ENCODE data around the gene MTMR2. TPM values are rescaled to one million over a fixed set of nuclear protein-coding genes. Genes with fewer than 3 reads are reported as not detected.

The MTMR2 gene
- 10 to 100 TPM; 24.3 to 32.0 TPM for total RNA-seq

GRCh38 chr11:95923728-95924413 is at the start of gene MTMR2:
Gene MTMR2 (minus strand): TSS chr11:95924107. CDS start chr11:95923954, 153 bp downstream.
- peaks cover 11% of the 10 kb centered on the region for H3K36me3 Mint-ChIP-seq
- CTCF ChIA-PET: interaction anchor here (1.8 kb wide), 1 partner anchor 419 kb away, joined by 4 read pairs; the partner anchor contains the start of gene MAML2

GRCh38 chr11:95972060-95972459 is 48.2 kb upstream of the MTMR2 start:
- ATAC-seq (no peak), DNase-seq (no peak)
- Mint-ChIP-seq H3K4me3 (no peak overlapping the region), H3K9me3 (ENCODE audit: low read depth) (no peaks in the 10 kb centered on the region), H3K4me1 (no peaks in the 10 kb centered on the region), H3K27ac (no peak overlapping the region), H3K27me3 (no peaks in the 10 kb centered on the region), H3K36me3 (peaks cover 2% of the 10 kb centered on the region)
- CTCF ChIA-PET: no interaction called here

More at GRCh38 chr11:95923728-95924413, at the start of gene MTMR2:
- DNase-seq: peak; percentile 76
- Mint-ChIP-seq H3K27me3 (peaks cover 4% of the 10 kb centered on the region), H3K4me3 (peak within 1 kb of the TSS; percentile 100), H3K27ac (peak within 1 kb of the TSS; percentile 97), H3K4me1 (peaks cover 29% of the 10 kb centered on the region), H3K9me3 (ENCODE audit: low read depth) (no peaks in the 10 kb centered on the region)
- peak; percentile 99 for ATAC-seq

- no peak for ATAC-seq
- Mint-ChIP-seq H3K36me3 (no peaks in the 10 kb centered on the region), H3K27ac (no peak overlapping the region)
Measured at GRCh38 chr11:95968585-95968984, 44.7 kb upstream of the MTMR2 start.

GRCh38 chr11:95964281-95964680 is 40.4 kb upstream of the MTMR2 start:
- Mint-ChIP-seq H3K27me3 (no peaks in the 10 kb centered on the region), H3K4me1 (no peaks in the 10 kb centered on the region), H3K27ac (no peak overlapping the region), H3K36me3 (no peaks in the 10 kb centered on the region), H3K4me3 (no peak overlapping the region), H3K9me3 (ENCODE audit: low read depth) (no peaks in the 10 kb centered on the region)
- CTCF ChIA-PET: no interaction called here
- DNase-seq (no peak), ATAC-seq (no peak)

More at GRCh38 chr11:95968585-95968984, 44.7 kb upstream of the MTMR2 start:
- Mint-ChIP-seq H3K9me3 (ENCODE audit: low read depth) (no peaks in the 10 kb centered on the region), H3K4me3 (no peak overlapping the region), H3K27me3 (no peaks in the 10 kb centered on the region), H3K4me1 (no peaks in the 10 kb centered on the region)
- CTCF ChIA-PET: interaction anchor here (1.2 kb wide), 1 partner anchor 33 kb away, joined by 3 read pairs; no protein-coding TSS in a partner anchor
- DNase-seq: no peak

GRCh38 chr11:95961758-95962157 is 37.9 kb upstream of the MTMR2 start:
- Mint-ChIP-seq H3K9me3 (ENCODE audit: low read depth) (no peaks in the 10 kb centered on the region), H3K27ac (no peak overlapping the region), H3K4me1 (no peaks in the 10 kb centered on the region), H3K4me3 (no peak overlapping the region), H3K36me3 (no peaks in the 10 kb centered on the region), H3K27me3 (no peaks in the 10 kb centered on the region)
- CTCF ChIA-PET: no interaction called here
- ATAC-seq (no peak), DNase-seq (no peak)

- no peak for DNase-seq
- CTCF ChIA-PET: interaction anchor here (1.0 kb wide), 1 partner anchor 32 kb away, joined by 3 read pairs; no protein-coding TSS in a partner anchor
- H3K4me3 Mint-ChIP-seq: no peak overlapping the region
- H3K27ac Mint-ChIP-seq: no peak overlapping the region
- peaks cover 9% of the 10 kb centered on the region for H3K36me3 Mint-ChIP-seq
- no peaks in the 10 kb centered on the region for H3K27me3 Mint-ChIP-seq
- peaks cover 9% of the 10 kb centered on the region for H3K9me3 Mint-ChIP-seq (ENCODE audit: low read depth)
- H3K4me1 Mint-ChIP-seq: no peaks in the 10 kb centered on the region
- no peak for ATAC-seq
Measured at GRCh38 chr11:95950905-95951304, 27.0 kb upstream of the MTMR2 start.

- DNase-seq: no peak
- Mint-ChIP-seq H3K4me3 (no peak overlapping the region), H3K4me1 (no peaks in the 10 kb centered on the region), H3K27me3 (no peaks in the 10 kb centered on the region), H3K9me3 (ENCODE audit: low read depth) (peaks cover 20% of the 10 kb centered on the region), H3K36me3 (peaks cover 25% of the 10 kb centered on the region), H3K27ac (no peak overlapping the region)
- ATAC-seq: no peak
- CTCF ChIA-PET: no interaction called here
Measured at GRCh38 chr11:95948637-95949036, 24.7 kb upstream of the MTMR2 start.

- peaks cover 23% of the 10 kb centered on the region for H3K9me3 Mint-ChIP-seq (ENCODE audit: low read depth)
- H3K27ac Mint-ChIP-seq: no peak overlapping the region
- H3K27me3 Mint-ChIP-seq: no peaks in the 10 kb centered on the region
- no peaks in the 10 kb centered on the region for H3K4me1 Mint-ChIP-seq
- DNase-seq: no peak
- CTCF ChIA-PET: no interaction called here
- H3K4me3 Mint-ChIP-seq: no peak overlapping the region
- ATAC-seq: no peak
- H3K36me3 Mint-ChIP-seq: peaks cover 25% of the 10 kb centered on the region
Measured at GRCh38 chr11:95944623-95945022, 20.7 kb upstream of the MTMR2 start.

GRCh38 chr11:95943546-95943945 is 19.6 kb upstream of the MTMR2 start:
- ATAC-seq: no peak
- no peak for DNase-seq
- H3K27me3 Mint-ChIP-seq: no peaks in the 10 kb centered on the region
- H3K4me3 Mint-ChIP-seq: no peak overlapping the region
- CTCF ChIA-PET: no interaction called here
- no peak overlapping the region for H3K27ac Mint-ChIP-seq
- H3K9me3 Mint-ChIP-seq (ENCODE audit: low read depth): peaks cover 19% of the 10 kb centered on the region
- peaks cover 21% of the 10 kb centered on the region for H3K36me3 Mint-ChIP-seq
- H3K4me1 Mint-ChIP-seq: no peaks in the 10 kb centered on the region

- no peaks in the 10 kb centered on the region for H3K27me3 Mint-ChIP-seq
- no peak overlapping the region for H3K4me3 Mint-ChIP-seq
- DNase-seq (no peak), ATAC-seq (no peak)
- H3K27ac Mint-ChIP-seq: no peak overlapping the region
- H3K4me1 Mint-ChIP-seq: no peaks in the 10 kb centered on the region
- CTCF ChIA-PET: no interaction called here
- peaks cover 7% of the 10 kb centered on the region for H3K9me3 Mint-ChIP-seq (ENCODE audit: low read depth)
- peaks cover 3% of the 10 kb centered on the region for H3K36me3 Mint-ChIP-seq
Measured at GRCh38 chr11:95939091-95939490, 15.2 kb upstream of the MTMR2 start.

- H3K9me3 Mint-ChIP-seq (ENCODE audit: low read depth): peaks cover 3% of the 10 kb centered on the region
- no peak overlapping the region for H3K27ac Mint-ChIP-seq
- H3K36me3 Mint-ChIP-seq: no peaks in the 10 kb centered on the region
- DNase-seq: no peak
- no peaks in the 10 kb centered on the region for H3K4me1 Mint-ChIP-seq
- CTCF ChIA-PET: interaction anchor here (1.2 kb wide), 1 partner anchor 457 kb away, joined by 3 read pairs; no protein-coding TSS in a partner anchor
- ATAC-seq: no peak
- H3K27me3 Mint-ChIP-seq: peaks cover 3% of the 10 kb centered on the region
- no peak overlapping the region for H3K4me3 Mint-ChIP-seq
Measured at GRCh38 chr11:95937358-95937757, 13.5 kb upstream of the MTMR2 start.

- Mint-ChIP-seq H3K36me3 (peaks cover 9% of the 10 kb centered on the region), H3K27ac (no peak overlapping the region), H3K9me3 (ENCODE audit: low read depth) (peaks cover 12% of the 10 kb centered on the region), H3K4me3 (no peak overlapping the region), H3K4me1 (no peaks in the 10 kb centered on the region), H3K27me3 (peaks cover 7% of the 10 kb centered on the region)
- no peak for DNase-seq
- ATAC-seq: no peak
- CTCF ChIA-PET: no interaction called here
Measured at GRCh38 chr11:95933594-95933993, 9.7 kb upstream of the MTMR2 start.

GRCh38 chr11:95931916-95932315 is 8.0 kb upstream of the MTMR2 start:
- Mint-ChIP-seq H3K36me3 (peaks cover 9% of the 10 kb centered on the region), H3K27ac (no peak overlapping the region), H3K4me3 (no peak overlapping the region), H3K4me1 (no peaks in the 10 kb centered on the region), H3K27me3 (peaks cover 7% of the 10 kb centered on the region), H3K9me3 (ENCODE audit: low read depth) (peaks cover 12% of the 10 kb centered on the region)
- DNase-seq (no peak), ATAC-seq (no peak)
- CTCF ChIA-PET: no interaction called here

- Mint-ChIP-seq H3K9me3 (ENCODE audit: low read depth) (peaks cover 12% of the 10 kb centered on the region), H3K36me3 (peaks cover 11% of the 10 kb centered on the region), H3K27ac (no peak overlapping the region), H3K27me3 (peaks cover 11% of the 10 kb centered on the region), H3K4me3 (no peak overlapping the region), H3K4me1 (no peaks in the 10 kb centered on the region)
- DNase-seq (no peak), ATAC-seq (no peak)
- CTCF ChIA-PET: no interaction called here
Measured at GRCh38 chr11:95930948-95931347, 7.0 kb upstream of the MTMR2 start.
